WTC11 (cell line): Measurements from ENCODE around the gene ZNF532. TPM values are rescaled to one million over a fixed set of nuclear protein-coding genes. Genes with fewer than 3 reads are reported as not detected.

Experiments
- ATAC-seq: fragments of 200-7000 bp; cut with Tn5 transposase; 2 replicates; pipeline ENCODE4 v1.10.0; 2021; ENCODE audit warnings: mild to moderate bottlenecking, moderate library complexity
- CTCF ChIA-PET: fragments of 300-600 bp; sonication (Branson Sonifier 250); formaldehyde crosslinking; loops from one replicate; lab custom pipeline; 2021; ENCODE audit warnings: antibody characterized with exemption; lab: Charles Lee
- POLR2A ChIA-PET: fragments of 350-600 bp; sonication (Branson Sonifier 250); formaldehyde crosslinking; loops from one replicate; lab custom pipeline; 2021; ENCODE audit warnings: antibody characterized with exemption; lab: Charles Lee
- DNase-seq: peaks from one replicate; pipeline ENCODE4 v3.0.0; 2021; ENCODE audit warnings: low spot score
- H3K27ac Mint-ChIP-seq: 2 replicates; pipeline ENCODE4 v1.8.0; 2021; ENCODE audit warnings: mixed read lengths
- H3K27me3 Mint-ChIP-seq: 2 replicates; pipeline ENCODE4 v1.8.0; 2021; ENCODE audit warnings: low read depth, mild to moderate bottlenecking, moderate library complexity, mixed read lengths
- H3K36me3 Mint-ChIP-seq: 2 replicates; pipeline ENCODE4 v1.8.0; 2021; ENCODE audit warnings: mixed read lengths
- H3K4me1 Mint-ChIP-seq: 2 replicates; pipeline ENCODE4 v1.8.0; 2022; ENCODE audit warnings: mixed read lengths
- H3K4me3 Mint-ChIP-seq: 2 replicates; pipeline ENCODE4 v1.8.0; 2021; ENCODE audit warnings: mild to moderate bottlenecking, moderate library complexity, mixed read lengths
- H3K9me3 Mint-ChIP-seq: 2 replicates; pipeline ENCODE4 v1.8.0; 2021; ENCODE audit warnings: mixed read lengths
- E2F5 ChIP-seq: sonication (generic); formaldehyde crosslinking; IDR thresholded peaks from 2 replicates; pipeline ENCODE4 v1.8.1; 2022; ENCODE audit warnings: mild to moderate bottlenecking, moderate library complexity, missing genetic modification reagents
- ETV6 ChIP-seq: sonication (generic); formaldehyde crosslinking; IDR thresholded peaks from 2 replicates; pipeline ENCODE4 v1.8.1; 2022; ENCODE audit warnings: mild to moderate bottlenecking, missing genetic modification reagents
- GABPB1 ChIP-seq: sonication (generic); formaldehyde crosslinking; IDR thresholded peaks from 2 replicates; pipeline ENCODE4 v1.8.1; 2023; ENCODE audit warnings: mild to moderate bottlenecking, missing genetic modification reagents
- KAT7 ChIP-seq: sonication (generic); formaldehyde crosslinking; IDR thresholded peaks from 2 replicates; pipeline ENCODE4 v1.8.1; 2023; ENCODE audit warnings: missing genetic modification reagents, mild to moderate bottlenecking, borderline replicate concordance
- NFATC4 ChIP-seq: fragments of 250-450 bp; sonication (Bioruptor Pico); IDR thresholded peaks from 2 replicates; pipeline ENCODE4 v1.9.0; 2021; ENCODE audit warnings: mild to moderate bottlenecking
- NFE2L1 ChIP-seq: sonication (generic); formaldehyde crosslinking; IDR thresholded peaks from 2 replicates; pipeline ENCODE4 v1.8.1; 2023; ENCODE audit warnings: missing genetic modification reagents
- NR2C2 ChIP-seq: sonication (generic); formaldehyde crosslinking; IDR thresholded peaks from 2 replicates; pipeline ENCODE4 v1.8.0; 2022; ENCODE audit warnings: mild to moderate bottlenecking, missing genetic modification reagents
- RORB ChIP-seq: fragments of 250-450 bp; sonication (Bioruptor Pico); IDR thresholded peaks from 2 replicates; pipeline ENCODE4 v1.9.0; 2021; ENCODE audit warnings: mild to moderate bottlenecking
- SMAD4 ChIP-seq: sonication (generic); formaldehyde crosslinking; IDR thresholded peaks from 2 replicates; pipeline ENCODE4 v1.8.0; 2022; ENCODE audit warnings: mild to moderate bottlenecking, missing genetic modification reagents
- SP1 ChIP-seq: sonication (generic); formaldehyde crosslinking; conservative IDR thresholded peaks from 2 replicates; pipeline ENCODE4 v1.8.1; 2022; ENCODE audit warnings: missing genetic modification reagents
- STAT6 ChIP-seq: sonication (generic); formaldehyde crosslinking; conservative IDR thresholded peaks from 2 replicates; pipeline ENCODE4 v1.8.1; 2023; ENCODE audit warnings: mild to moderate bottlenecking, low read depth, missing genetic modification reagents, moderate library complexity
- ZNF121 ChIP-seq: sonication (generic); formaldehyde crosslinking; IDR thresholded peaks from 2 replicates; pipeline ENCODE4 v1.8.0; 2023; ENCODE audit warnings: missing genetic modification reagents
- ZNF263 ChIP-seq: sonication (generic); formaldehyde crosslinking; IDR thresholded peaks from 2 replicates; pipeline ENCODE4 v1.8.1; 2022; ENCODE audit warnings: low read depth, mild to moderate bottlenecking, moderate library complexity, missing genetic modification reagents
- ZNF317 ChIP-seq: sonication (generic); formaldehyde crosslinking; IDR thresholded peaks from 2 replicates; pipeline ENCODE4 v1.8.1; 2023; ENCODE audit warnings: low read depth, mild to moderate bottlenecking, moderate library complexity, missing genetic modification reagents, borderline replicate concordance
- ZNF396 ChIP-seq: fragments of 250-450 bp; sonication (Bioruptor Pico); IDR thresholded peaks from 2 replicates; pipeline ENCODE4 v1.8.0; 2021; ENCODE audit warnings: mild to moderate bottlenecking, moderate library complexity, borderline replicate concordance
- ZNF532 ChIP-seq: fragments of 250-450 bp; sonication (Bioruptor Pico); IDR thresholded peaks from 2 replicates; pipeline ENCODE4 v1.9.0; 2021; ENCODE audit warnings: mild to moderate bottlenecking, borderline replicate concordance
- total RNA-seq: library from RNA; stranded (reverse); gene quantifications from 3 replicates; pipeline ENCODE4 v1.2.3, GENCODE V29; 2021
- TF ChIP-seq, protein P1 (sequence below): sonication (generic); formaldehyde crosslinking; IDR thresholded peaks from 2 replicates; pipeline ENCODE4 v1.8.0; 2022; ENCODE audit warnings: missing genetic modification reagents
- TF ChIP-seq, protein P2 (sequence below): fragments of 250-450 bp; sonication (Bioruptor Pico); IDR thresholded peaks from 2 replicates; pipeline ENCODE4 v1.9.0; 2021; ENCODE audit warnings: moderate library complexity, mild to moderate bottlenecking, inconsistent platforms, borderline replicate concordance
- TF ChIP-seq, protein P3 (sequence below): sonication (generic); formaldehyde crosslinking; IDR thresholded peaks from 2 replicates; pipeline ENCODE4 v1.8.1; 2022; ENCODE audit warnings: missing genetic modification reagents, borderline replicate concordance

ZNF532 gene
- total RNA-seq, 1 experiment from 2014 or later = 171 TPM

DNA sequence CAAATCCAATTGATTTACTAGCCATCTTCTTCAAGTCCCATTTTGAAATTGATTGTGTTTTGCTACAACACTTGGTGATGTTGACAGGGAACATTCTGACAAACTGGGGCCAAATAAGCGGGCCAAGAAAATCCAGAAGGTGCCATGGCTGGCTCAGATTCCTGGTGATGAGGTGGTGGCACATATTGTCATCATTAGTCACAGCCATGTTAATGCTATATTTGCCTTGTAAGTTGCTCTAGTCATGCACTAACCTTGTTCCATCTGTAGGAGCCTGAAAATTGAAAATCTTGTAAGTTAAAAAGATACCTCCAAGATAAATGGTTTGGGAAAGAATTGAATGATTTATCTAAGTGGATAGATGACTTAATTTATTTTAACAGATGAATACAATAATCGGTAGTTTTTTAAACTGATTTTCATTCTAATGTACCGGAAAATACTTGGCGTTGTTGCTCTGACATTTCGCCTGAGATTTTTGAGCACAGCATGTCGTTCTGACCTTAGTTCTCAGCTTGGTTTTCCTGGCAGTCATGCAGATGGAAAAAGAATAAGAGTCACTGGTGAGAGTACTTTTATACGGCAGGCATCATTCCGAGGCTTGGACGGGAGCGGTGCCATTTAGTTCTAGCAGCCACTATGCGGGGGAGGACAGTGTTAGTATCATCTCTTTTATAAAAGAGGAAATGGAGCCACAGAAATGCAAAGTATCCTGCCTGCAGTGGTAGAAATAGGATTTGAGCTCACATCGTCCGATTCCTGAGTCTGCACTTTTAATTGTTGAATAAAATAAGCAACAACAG lies 133.9 kb downstream of the ZNF532 start:
- Mint-ChIP-seq H3K4me3 (no peak overlapping the region), H3K9me3 (no peaks in the 10 kb centered on the region; the same call in 1 of the 2 replicates), H3K27ac (no peak overlapping the region)
- TF ChIP-seq, protein P1, sequence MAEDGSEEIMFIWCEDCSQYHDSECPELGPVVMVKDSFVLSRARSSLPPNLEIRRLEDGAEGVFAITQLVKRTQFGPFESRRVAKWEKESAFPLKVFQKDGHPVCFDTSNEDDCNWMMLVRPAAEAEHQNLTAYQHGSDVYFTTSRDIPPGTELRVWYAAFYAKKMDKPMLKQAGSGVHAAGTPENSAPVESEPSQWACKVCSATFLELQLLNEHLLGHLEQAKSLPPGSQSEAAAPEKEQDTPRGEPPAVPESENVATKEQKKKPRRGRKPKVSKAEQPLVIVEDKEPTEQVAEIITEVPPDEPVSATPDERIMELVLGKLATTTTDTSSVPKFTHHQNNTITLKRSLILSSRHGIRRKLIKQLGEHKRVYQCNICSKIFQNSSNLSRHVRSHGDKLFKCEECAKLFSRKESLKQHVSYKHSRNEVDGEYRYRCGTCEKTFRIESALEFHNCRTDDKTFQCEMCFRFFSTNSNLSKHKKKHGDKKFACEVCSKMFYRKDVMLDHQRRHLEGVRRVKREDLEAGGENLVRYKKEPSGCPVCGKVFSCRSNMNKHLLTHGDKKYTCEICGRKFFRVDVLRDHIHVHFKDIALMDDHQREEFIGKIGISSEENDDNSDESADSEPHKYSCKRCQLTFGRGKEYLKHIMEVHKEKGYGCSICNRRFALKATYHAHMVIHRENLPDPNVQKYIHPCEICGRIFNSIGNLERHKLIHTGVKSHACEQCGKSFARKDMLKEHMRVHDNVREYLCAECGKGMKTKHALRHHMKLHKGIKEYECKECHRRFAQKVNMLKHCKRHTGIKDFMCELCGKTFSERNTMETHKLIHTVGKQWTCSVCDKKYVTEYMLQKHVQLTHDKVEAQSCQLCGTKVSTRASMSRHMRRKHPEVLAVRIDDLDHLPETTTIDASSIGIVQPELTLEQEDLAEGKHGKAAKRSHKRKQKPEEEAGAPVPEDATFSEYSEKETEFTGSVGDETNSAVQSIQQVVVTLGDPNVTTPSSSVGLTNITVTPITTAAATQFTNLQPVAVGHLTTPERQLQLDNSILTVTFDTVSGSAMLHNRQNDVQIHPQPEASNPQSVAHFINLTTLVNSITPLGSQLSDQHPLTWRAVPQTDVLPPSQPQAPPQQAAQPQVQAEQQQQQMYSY (CRISPR knock-in tag) = no peak
- no peak for TF ChIP-seq E2F5 (CRISPR knock-in tag)
- TF ChIP-seq ZNF396 (CRISPR knock-in tag) = no peak
- TF ChIP-seq ZNF317 = no peak
- no peak for TF ChIP-seq ZNF121 (CRISPR knock-in tag)
- no peak for TF ChIP-seq ZNF263 (CRISPR knock-in tag)
- no peak for TF ChIP-seq SP1
- no peak for TF ChIP-seq ZNF532 (CRISPR knock-in tag)
- no peak for TF ChIP-seq SMAD4 (CRISPR knock-in tag)
- TF ChIP-seq, all 79 proteins: peak for 0
- POLR2A ChIA-PET = no interaction called here
- DNase-seq (no peak), ATAC-seq (no peak)
- Mint-ChIP-seq H3K36me3 (no peaks in the 10 kb centered on the region), H3K4me1 (peaks cover 27% of the 10 kb centered on the region), H3K27me3 (no peaks in the 10 kb centered on the region)
- CTCF ChIA-PET = interaction anchor here (1.3 kb wide), 1 partner anchor 230 kb away, joined by 3 read pairs; no protein-coding TSS in a partner anchor

- no peaks in the 10 kb centered on the region; the same call in 1 of the 2 replicates for H3K27me3 Mint-ChIP-seq
- CTCF ChIA-PET = no interaction called here
- TF ChIP-seq ZNF263 (CRISPR knock-in tag) (no peak), NFATC4 (CRISPR knock-in tag) (no peak), E2F5 (CRISPR knock-in tag) (no peak), RORB (CRISPR knock-in tag) (no peak), ETV6 (CRISPR knock-in tag) (no peak), KAT7 (CRISPR knock-in tag) (no peak), NR2C2 (CRISPR knock-in tag) (no peak), NFE2L1 (CRISPR knock-in tag) (no peak), GABPB1 (CRISPR knock-in tag) (no peak), STAT6 (CRISPR knock-in tag) (no peak)
- TF ChIP-seq, protein P2, sequence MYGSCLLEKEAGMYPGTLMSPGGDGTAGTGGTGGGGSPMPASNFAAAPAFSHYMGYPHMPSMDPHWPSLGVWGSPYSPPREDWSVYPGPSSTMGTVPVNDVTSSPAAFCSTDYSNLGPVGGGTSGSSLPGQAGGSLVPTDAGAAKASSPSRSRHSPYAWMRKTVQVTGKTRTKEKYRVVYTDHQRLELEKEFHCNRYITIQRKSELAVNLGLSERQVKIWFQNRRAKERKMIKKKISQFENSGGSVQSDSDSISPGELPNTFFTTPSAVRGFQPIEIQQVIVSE (CRISPR knock-in tag) = no peak
- TF ChIP-seq, protein P3, sequence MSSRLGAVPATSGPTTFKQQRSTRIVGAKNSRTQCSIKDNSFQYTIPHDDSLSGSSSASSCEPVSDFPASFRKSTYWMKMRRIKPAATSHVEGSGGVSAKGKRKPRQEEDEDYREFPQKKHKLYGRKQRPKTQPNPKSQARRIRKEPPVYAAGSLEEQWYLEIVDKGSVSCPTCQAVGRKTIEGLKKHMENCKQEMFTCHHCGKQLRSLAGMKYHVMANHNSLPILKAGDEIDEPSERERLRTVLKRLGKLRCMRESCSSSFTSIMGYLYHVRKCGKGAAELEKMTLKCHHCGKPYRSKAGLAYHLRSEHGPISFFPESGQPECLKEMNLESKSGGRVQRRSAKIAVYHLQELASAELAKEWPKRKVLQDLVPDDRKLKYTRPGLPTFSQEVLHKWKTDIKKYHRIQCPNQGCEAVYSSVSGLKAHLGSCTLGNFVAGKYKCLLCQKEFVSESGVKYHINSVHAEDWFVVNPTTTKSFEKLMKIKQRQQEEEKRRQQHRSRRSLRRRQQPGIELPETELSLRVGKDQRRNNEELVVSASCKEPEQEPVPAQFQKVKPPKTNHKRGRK (CRISPR knock-in tag) = no peak
These were observed 136.5 kb downstream of the ZNF532 start for GRCh38 chr18:59001166-59001565.

More at GRCh38 chr18:59001166-59001565, 136.5 kb downstream of the ZNF532 start:
- Mint-ChIP-seq H3K9me3 (peaks cover 3% of the 10 kb centered on the region; the same call in 1 of the 2 replicates), H3K36me3 (peaks cover 1% of the 10 kb centered on the region; the same call in 1 of the 2 replicates), H3K4me3 (no peak overlapping the region), H3K4me1 (peaks cover 44% of the 10 kb centered on the region), H3K27ac (no peak overlapping the region)
- ATAC-seq (0 out of 2 replicates have a peak, but pooled peaks have one; percentile 7), DNase-seq (no peak)
- POLR2A ChIA-PET = no interaction called here
